Tibial artery (tissue), 4 donors: ENCODE measurements around the gene L3MBTL2.
"Not testable (repeated sequence)": the region's sequence is repeated elsewhere in the genome, so short reads cannot be mapped to it uniquely, and the experiment has no call there.

Source experiments
- DNase-seq, 2 donors: peaks; one replicate each; pipeline ENCODE4 v3.0.0-alpha.2; 2019
- H3K27ac ChIP-seq, 2 donors: fragments of 200-600 bp; sonication (generic) in 1 of 2; 1 replicate in 1 of 2; 2 replicates in 1 of 2; pipeline ENCODE4 v1.5.1; 2018 to 2019; ENCODE audit warnings: mild to moderate bottlenecking in 1 of 2
- H3K27me3 ChIP-seq, 2 donors: fragments of 200-600 bp; sonication (generic) in 1 of 2; one replicate each; pipeline versions ENCODE4 v1.5.1 to v1.6.0; 2016 to 2019
- H3K36me3 ChIP-seq, 3 donors: fragments of 200-600 bp; sonication (generic) in 2 of 3; one replicate each; pipeline ENCODE4 v1.5.1; 2016 to 2019; ENCODE audit warnings: mild to moderate bottlenecking in 2 of 3
- H3K4me1 ChIP-seq, 4 donors: fragments of 200-600 bp; sonication (generic) in 2 of 4; 1 replicate in 3 of 4; 2 replicates in 1 of 4; pipeline ENCODE4 v1.5.1; 2016 to 2019
- H3K4me3 ChIP-seq, 2 donors: fragments of 200-600 bp; sonication (generic) in 1 of 2; 1 replicate in 1 of 2; 2 replicates in 1 of 2; pipeline ENCODE4 v1.5.1; 2018 to 2019; ENCODE audit warnings: mild to moderate bottlenecking in 2 of 2
- H3K9me3 ChIP-seq, 3 donors: fragments of 200-600 bp; sonication (generic) in 1 of 3; one replicate each; pipeline ENCODE4 v1.5.1; 2016 to 2019
- CTCF ChIP-seq, 2 experiments: fragments of 200-600 bp in 1 of 2; fragments of 450-650 bp in 1 of 2; IDR thresholded peaks; one replicate each; pipeline ENCODE4 v1.5.1; 2017 to 2019; ENCODE audit warnings: antibody characterized with exemption in 2 of 2, mild to moderate bottlenecking in 1 of 2, moderate library complexity in 1 of 2
- intact Hi-C: fragments of 100-400 bp; cut with DNase I; formaldehyde crosslinking; loops from one replicate; pipeline ENCODE4 v1.15.0; 2023; ENCODE audit warnings: low total_unique reads

The L3MBTL2 gene

GRCh38 chr22:41177040-41177621 is 28.0 kb upstream of the L3MBTL2 start:
- Histone ChIP-seq H3K4me3 (no peak overlapping the region), H3K27me3 (no peaks in the 10 kb centered on the region), H3K36me3 (peaks cover 61 to 80% (median 80%) of the 10 kb centered on the region in 3 donors), H3K27ac (no peak overlapping the region), H3K9me3 (no peaks in the 10 kb centered on the region), H3K4me1 (peaks cover 0 to 2% (median under 1%) of the 10 kb centered on the region in 4 donors)
- intact Hi-C loops = no loop called here
- DNase-seq = no peak
- TF ChIP-seq CTCF (IDR thresholded peaks at IDR 0.05) = no peak

GRCh38 chr22:41177622-41178424 is 27.3 kb upstream of the L3MBTL2 start:
- Histone ChIP-seq H3K36me3 (peaks cover 55 to 73% (median 73%) of the 10 kb centered on the region in 3 donors), H3K27ac (no peak overlapping the region), H3K27me3 (no peaks in the 10 kb centered on the region), H3K4me3 (no peak overlapping the region), H3K9me3 (no peaks in the 10 kb centered on the region), H3K4me1 (no peaks in the 10 kb centered on the region)
- no peak for TF ChIP-seq CTCF (IDR thresholded peaks at IDR 0.05)
- no peak for DNase-seq
- intact Hi-C loops = no loop called here

GRCh38 chr22:41178425-41178975 is 26.6 kb upstream of the L3MBTL2 start:
- no peak for TF ChIP-seq CTCF (IDR thresholded peaks at IDR 0.05)

DNA sequence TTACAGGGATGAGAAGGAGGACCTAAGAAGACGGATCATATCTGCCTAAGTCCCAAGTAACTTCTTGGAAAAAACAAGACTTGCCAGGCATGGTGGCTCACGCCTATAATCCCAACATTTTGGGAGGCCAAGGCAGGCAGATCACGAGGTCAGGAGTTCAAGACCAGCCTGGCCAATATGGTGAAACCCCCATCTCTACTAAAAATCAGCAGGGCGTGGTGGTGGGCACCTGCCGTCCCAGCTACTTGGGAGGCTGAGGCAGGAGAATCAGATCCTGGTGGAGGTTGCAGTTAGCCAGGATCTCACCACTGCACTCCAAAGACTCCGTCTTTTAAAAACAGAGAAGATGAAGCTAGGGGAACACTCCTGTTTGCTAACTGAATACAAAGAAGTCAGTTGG is 24.8 kb upstream of the L3MBTL2 start:
- H3K27ac ChIP-seq, H3K9me3 ChIP-seq, H3K4me3 ChIP-seq, H3K4me1 ChIP-seq, H3K27me3 ChIP-seq, DNase-seq, intact Hi-C loops: not testable (repeated sequence)
- peaks cover 30 to 49% (median 48%) of the 10 kb centered on the region in 3 donors for H3K36me3 ChIP-seq

More at GRCh38 chr22:41178425-41178975, 26.6 kb upstream of the L3MBTL2 start:
- H3K36me3 ChIP-seq = peaks cover 49 to 66% (median 66%) of the 10 kb centered on the region in 3 donors
- intact Hi-C loops = no loop called here
- H3K4me3 ChIP-seq = no peak overlapping the region
- H3K27ac ChIP-seq = no peak overlapping the region
- H3K27me3 ChIP-seq = no peaks in the 10 kb centered on the region
- no peaks in the 10 kb centered on the region for H3K4me1 ChIP-seq
- peak; percentile 33 to 69 for DNase-seq
- H3K9me3 ChIP-seq = no peaks in the 10 kb centered on the region

DNA sequence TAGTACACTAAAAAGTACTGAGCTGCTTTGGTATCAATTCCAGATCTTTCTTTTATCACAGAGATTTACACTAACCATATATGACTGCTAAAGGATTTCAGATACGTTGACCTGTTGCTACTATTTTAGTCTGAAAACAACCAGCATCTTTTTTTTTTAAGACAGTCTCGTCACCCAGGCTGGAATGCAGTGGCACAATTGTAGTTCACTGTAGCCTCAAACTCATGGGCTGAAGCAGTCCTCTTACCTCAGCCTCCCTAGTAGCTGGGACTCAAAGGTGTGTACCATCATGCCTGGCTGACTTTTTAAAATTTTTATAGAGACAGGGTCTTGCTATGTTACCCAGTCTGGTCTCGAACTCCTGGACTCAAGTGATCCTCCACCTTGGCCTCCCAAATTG is 24.2 kb upstream of the L3MBTL2 start:
- H3K27ac ChIP-seq = no peak overlapping the region
- no peak overlapping the region for H3K4me3 ChIP-seq
- no peaks in the 10 kb centered on the region for H3K27me3 ChIP-seq
- H3K9me3 ChIP-seq = no peaks in the 10 kb centered on the region
- peaks cover 24 to 44% (median 42%) of the 10 kb centered on the region in 3 donors for H3K36me3 ChIP-seq
- intact Hi-C loops = no loop called here
- no peak for DNase-seq
- TF ChIP-seq CTCF (IDR thresholded peaks at IDR 0.05) = no peak
- H3K4me1 ChIP-seq = no peaks in the 10 kb centered on the region
